Measurements from ENCODE around the gene DCLRE1B. TPM values are rescaled to one million over a fixed set of nuclear protein-coding genes. Genes with fewer than 3 reads are reported as not detected.

The DCLRE1B gene
- total and polyA plus RNA-seq, 9 of the 15 experiments (the other 6 are each of a cell fraction or from before 2014, with no cell fraction given), result 10.6 to 28.8 (median 17.2) TPM

DNA sequence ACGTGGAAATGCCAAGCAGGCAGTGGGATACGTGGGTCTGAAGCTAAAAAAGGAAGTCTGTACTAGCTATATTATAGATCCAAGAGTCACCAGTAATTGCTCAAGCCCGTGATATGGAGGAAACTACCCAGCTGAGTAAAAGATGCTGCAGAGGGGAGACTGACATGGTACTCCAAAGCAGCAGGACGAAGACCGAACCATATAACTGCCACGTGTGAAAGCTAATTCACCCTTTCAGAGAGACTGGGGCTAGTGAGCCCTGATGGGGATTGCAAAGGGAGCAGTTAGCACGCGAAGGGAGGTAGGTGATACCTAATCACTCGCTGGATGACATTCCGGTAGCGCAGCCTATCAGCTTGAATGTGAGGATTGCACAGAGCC is 843 bp upstream of the DCLRE1B start (continued):
- TF ChIP-seq, protein P1, sequence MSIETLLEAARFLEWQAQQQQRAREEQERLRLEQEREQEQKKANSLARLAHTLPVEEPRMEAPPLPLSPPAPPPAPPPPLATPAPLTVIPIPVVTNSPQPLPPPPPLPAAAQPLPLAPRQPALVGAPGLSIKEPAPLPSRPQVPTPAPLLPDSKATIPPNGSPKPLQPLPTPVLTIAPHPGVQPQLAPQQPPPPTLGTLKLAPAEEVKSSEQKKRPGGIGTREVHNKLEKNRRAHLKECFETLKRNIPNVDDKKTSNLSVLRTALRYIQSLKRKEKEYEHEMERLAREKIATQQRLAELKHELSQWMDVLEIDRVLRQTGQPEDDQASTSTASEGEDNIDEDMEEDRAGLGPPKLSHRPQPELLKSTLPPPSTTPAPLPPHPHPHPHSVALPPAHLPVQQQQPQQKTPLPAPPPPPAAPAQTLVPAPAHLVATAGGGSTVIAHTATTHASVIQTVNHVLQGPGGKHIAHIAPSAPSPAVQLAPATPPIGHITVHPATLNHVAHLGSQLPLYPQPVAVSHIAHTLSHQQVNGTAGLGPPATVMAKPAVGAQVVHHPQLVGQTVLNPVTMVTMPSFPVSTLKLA (conservative IDR thresholded peaks at IDR 0.05), result no peak
- TF ChIP-seq NCOA1 (IDR thresholded peaks at IDR 0.05; ENCODE audit: low read depth) (no peak), FOSL1 (tag; conservative IDR thresholded peaks at IDR 0.05) (no peak), BRD4 (IDR thresholded peaks at IDR 0.05) (no peak), NR3C1 (CRISPR knock-in tag; IDR thresholded peaks at IDR 0.05) (no peak), CEBPB (tag; IDR thresholded peaks at IDR 0.05) (peak; percentile 44; the same call in 1 of the 2 replicates), TAL1 (IDR thresholded peaks at IDR 0.05) (no peak), RCOR1 (IDR thresholded peaks at IDR 0.05; ENCODE audit: borderline replicate concordance in 1 of 2, low read depth in 2 of 2, low read length in 2 of 2) (no peak), TAF7 (tag; IDR thresholded peaks at IDR 0.05) (no peak), SIRT6 (IDR thresholded peaks at IDR 0.05; ENCODE audit: low read depth, low read length) (no peak), NR4A1 (CRISPR knock-in tag; IDR thresholded peaks at IDR 0.05) (0 out of 2 replicates have a peak, but pooled peaks have one; percentile 15), NR4A1 (tag; IDR thresholded peaks at IDR 0.05) (0 out of 2 replicates have a peak, but pooled peaks have one; percentile 13), POU5F1 (IDR thresholded peaks at IDR 0.05; ENCODE audit: borderline replicate concordance, low read depth, low read length, partially characterized antibody) (no peak), MAFK (IDR thresholded peaks at IDR 0.05; ENCODE audit: low read length) (no peak), RBM25 (IDR thresholded peaks at IDR 0.05; ENCODE audit: low read depth, low read length, severe bottlenecking) (no peak), ZNF764 (CRISPR knock-in tag; IDR thresholded peaks at IDR 0.05; ENCODE audit: low read depth) (no peak), JUNB (CRISPR knock-in tag; conservative IDR thresholded peaks at IDR 0.05) (peak; percentile 32), ETV1 (tag; conservative IDR thresholded peaks at IDR 0.05; ENCODE audit: low read depth) (no peak), ZNF224 (CRISPR knock-in tag; IDR thresholded peaks at IDR 0.05) (no peak)
- TF ChIP-seq, protein P2, sequence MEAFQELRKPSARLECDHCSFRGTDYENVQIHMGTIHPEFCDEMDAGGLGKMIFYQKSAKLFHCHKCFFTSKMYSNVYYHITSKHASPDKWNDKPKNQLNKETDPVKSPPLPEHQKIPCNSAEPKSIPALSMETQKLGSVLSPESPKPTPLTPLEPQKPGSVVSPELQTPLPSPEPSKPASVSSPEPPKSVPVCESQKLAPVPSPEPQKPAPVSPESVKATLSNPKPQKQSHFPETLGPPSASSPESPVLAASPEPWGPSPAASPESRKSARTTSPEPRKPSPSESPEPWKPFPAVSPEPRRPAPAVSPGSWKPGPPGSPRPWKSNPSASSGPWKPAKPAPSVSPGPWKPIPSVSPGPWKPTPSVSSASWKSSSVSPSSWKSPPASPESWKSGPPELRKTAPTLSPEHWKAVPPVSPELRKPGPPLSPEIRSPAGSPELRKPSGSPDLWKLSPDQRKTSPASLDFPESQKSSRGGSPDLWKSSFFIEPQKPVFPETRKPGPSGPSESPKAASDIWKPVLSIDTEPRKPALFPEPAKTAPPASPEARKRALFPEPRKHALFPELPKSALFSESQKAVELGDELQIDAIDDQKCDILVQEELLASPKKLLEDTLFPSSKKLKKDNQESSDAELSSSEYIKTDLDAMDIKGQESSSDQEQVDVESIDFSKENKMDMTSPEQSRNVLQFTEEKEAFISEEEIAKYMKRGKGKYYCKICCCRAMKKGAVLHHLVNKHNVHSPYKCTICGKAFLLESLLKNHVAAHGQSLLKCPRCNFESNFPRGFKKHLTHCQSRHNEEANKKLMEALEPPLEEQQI (IDR thresholded peaks at IDR 0.05), result no peak
- TF ChIP-seq, protein P3, sequence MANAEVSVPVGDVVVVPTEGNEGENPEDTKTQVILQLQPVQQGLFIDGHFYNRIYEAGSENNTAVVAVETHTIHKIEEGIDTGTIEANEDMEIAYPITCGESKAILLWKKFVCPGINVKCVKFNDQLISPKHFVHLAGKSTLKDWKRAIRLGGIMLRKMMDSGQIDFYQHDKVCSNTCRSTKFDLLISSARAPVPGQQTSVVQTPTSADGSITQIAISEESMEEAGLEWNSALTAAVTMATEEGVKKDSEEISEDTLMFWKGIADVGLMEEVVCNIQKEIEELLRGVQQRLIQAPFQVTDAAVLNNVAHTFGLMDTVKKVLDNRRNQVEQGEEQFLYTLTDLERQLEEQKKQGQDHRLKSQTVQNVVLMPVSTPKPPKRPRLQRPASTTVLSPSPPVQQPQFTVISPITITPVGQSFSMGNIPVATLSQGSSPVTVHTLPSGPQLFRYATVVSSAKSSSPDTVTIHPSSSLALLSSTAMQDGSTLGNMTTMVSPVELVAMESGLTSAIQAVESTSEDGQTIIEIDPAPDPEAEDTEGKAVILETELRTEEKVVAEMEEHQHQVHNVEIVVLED (CRISPR knock-in tag; IDR thresholded peaks at IDR 0.05), result no peak
- TF ChIP-seq, protein P4, sequence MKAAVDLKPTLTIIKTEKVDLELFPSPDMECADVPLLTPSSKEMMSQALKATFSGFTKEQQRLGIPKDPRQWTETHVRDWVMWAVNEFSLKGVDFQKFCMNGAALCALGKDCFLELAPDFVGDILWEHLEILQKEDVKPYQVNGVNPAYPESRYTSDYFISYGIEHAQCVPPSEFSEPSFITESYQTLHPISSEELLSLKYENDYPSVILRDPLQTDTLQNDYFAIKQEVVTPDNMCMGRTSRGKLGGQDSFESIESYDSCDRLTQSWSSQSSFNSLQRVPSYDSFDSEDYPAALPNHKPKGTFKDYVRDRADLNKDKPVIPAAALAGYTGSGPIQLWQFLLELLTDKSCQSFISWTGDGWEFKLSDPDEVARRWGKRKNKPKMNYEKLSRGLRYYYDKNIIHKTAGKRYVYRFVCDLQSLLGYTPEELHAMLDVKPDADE (conservative IDR thresholded peaks at IDR 0.05; ENCODE audit: control insufficient read depth, low read depth, low read length), result no peak
- TF ChIP-seq, protein P5, sequence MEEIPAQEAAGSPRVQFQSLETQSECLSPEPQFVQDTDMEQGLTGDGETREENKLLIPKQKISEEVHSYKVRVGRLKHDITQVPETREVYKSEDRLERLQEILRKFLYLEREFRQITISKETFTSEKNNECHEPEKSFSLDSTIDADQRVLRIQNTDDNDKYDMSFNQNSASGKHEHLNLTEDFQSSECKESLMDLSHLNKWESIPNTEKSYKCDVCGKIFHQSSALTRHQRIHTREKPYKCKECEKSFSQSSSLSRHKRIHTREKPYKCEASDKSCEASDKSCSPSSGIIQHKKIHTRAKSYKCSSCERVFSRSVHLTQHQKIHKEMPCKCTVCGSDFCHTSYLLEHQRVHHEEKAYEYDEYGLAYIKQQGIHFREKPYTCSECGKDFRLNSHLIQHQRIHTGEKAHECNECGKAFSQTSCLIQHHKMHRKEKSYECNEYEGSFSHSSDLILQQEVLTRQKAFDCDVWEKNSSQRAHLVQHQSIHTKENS (CRISPR knock-in tag; IDR thresholded peaks at IDR 0.05), result no peak

Measured in K562 (cell line).